Lower leg skin (tissue), 3 donors: ENCODE measurements around the gene MEGF6.

Experiments
- POLR2A ChIP-seq, 2 donors: fragments of 450-650 bp; IDR thresholded peaks; one replicate each; pipeline ENCODE4 v1.6.1; 2016 to 2017; ENCODE audit warnings: antibody characterized with exemption in 2 of 2, mild to moderate bottlenecking in 1 of 2, moderate library complexity in 1 of 2
- TF ChIP-seq, protein P1 (sequence below), 3 donors: fragments of 450-650 bp; IDR thresholded peaks; one replicate each; pipeline ENCODE4 v1.5.1; 2016; ENCODE audit warnings: antibody characterized with exemption in 3 of 3, mild to moderate bottlenecking in 3 of 3, moderate library complexity in 2 of 3

DNA sequence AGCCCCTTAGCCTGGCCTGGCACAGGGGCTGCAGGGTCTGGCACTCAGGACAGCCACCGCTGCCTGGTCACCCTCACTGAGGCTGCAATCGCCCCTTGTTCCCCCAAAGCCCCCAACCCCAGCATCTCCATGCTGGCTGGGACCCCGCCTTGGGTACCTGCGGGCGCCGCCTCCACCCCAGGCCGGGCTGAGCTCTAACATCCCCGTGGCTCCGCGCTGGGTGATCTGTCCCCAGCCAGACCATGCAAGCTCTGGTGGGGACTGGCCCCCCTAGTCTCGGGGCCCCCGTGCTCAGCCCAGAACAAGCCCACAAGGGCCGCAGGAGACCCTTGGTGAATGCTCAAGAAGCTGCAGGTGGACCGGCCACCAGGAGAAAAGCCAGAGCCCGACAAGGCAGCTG is 62.4 kb downstream of the MEGF6 start:
- no peak for TF ChIP-seq POLR2A (IDR thresholded peaks at IDR 0.05)
- TF ChIP-seq, protein P1, sequence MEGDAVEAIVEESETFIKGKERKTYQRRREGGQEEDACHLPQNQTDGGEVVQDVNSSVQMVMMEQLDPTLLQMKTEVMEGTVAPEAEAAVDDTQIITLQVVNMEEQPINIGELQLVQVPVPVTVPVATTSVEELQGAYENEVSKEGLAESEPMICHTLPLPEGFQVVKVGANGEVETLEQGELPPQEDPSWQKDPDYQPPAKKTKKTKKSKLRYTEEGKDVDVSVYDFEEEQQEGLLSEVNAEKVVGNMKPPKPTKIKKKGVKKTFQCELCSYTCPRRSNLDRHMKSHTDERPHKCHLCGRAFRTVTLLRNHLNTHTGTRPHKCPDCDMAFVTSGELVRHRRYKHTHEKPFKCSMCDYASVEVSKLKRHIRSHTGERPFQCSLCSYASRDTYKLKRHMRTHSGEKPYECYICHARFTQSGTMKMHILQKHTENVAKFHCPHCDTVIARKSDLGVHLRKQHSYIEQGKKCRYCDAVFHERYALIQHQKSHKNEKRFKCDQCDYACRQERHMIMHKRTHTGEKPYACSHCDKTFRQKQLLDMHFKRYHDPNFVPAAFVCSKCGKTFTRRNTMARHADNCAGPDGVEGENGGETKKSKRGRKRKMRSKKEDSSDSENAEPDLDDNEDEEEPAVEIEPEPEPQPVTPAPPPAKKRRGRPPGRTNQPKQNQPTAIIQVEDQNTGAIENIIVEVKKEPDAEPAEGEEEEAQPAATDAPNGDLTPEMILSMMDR (IDR thresholded peaks at IDR 0.05): no peak
